ENCODE data around the gene BCAS3.

DNA sequence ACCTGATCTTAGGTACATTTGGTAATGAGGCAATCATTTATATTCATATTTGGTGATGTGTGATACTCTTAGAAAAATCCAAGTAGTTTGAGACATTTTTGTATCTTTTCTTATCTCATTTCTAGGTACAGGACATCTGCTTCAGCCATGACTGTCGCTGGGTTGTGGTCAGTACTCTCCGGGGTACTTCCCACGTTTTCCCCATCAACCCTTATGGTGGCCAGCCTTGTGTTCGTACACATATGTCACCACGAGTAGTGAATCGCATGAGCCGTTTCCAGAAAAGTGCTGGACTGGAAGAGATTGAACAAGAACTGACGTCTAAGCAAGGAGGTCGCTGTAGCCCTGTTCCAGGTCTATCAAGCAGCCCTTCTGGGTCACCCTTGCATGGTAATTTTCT, 312.2 kb downstream of the BCAS3 start:
- TF ChIP-seq POLR2A (IDR thresholded peaks at IDR 0.05): no peak
- TF ChIP-seq, protein P1, sequence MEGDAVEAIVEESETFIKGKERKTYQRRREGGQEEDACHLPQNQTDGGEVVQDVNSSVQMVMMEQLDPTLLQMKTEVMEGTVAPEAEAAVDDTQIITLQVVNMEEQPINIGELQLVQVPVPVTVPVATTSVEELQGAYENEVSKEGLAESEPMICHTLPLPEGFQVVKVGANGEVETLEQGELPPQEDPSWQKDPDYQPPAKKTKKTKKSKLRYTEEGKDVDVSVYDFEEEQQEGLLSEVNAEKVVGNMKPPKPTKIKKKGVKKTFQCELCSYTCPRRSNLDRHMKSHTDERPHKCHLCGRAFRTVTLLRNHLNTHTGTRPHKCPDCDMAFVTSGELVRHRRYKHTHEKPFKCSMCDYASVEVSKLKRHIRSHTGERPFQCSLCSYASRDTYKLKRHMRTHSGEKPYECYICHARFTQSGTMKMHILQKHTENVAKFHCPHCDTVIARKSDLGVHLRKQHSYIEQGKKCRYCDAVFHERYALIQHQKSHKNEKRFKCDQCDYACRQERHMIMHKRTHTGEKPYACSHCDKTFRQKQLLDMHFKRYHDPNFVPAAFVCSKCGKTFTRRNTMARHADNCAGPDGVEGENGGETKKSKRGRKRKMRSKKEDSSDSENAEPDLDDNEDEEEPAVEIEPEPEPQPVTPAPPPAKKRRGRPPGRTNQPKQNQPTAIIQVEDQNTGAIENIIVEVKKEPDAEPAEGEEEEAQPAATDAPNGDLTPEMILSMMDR (IDR thresholded peaks at IDR 0.05): no peak

Data from body of pancreas (tissue), 4 donors.